Gastrocnemius medialis (tissue), 4 donors: ENCODE data around the gene CMBL.

ENCODE experiments used
- CTCF ChIP-seq, 5 experiments: fragments of 450-650 bp in 3 of 5; fragments of 200-600 bp in 2 of 5; sonication (generic) in 2 of 5; IDR thresholded peaks in 4 of 5; conservative IDR thresholded peaks in 1 of 5; 1 replicate in 4 of 5; 2 replicates in 1 of 5; pipeline ENCODE4 v1.5.1; 2016 to 2019; ENCODE audit warnings: antibody characterized with exemption in 5 of 5, mild to moderate bottlenecking in 3 of 5, moderate library complexity in 3 of 5
- POLR2A ChIP-seq, 2 donors: fragments of 450-650 bp; IDR thresholded peaks; one replicate each; pipeline ENCODE4 v1.6.1; 2017; ENCODE audit warnings: antibody characterized with exemption in 2 of 2, mild to moderate bottlenecking in 2 of 2, moderate library complexity in 2 of 2

DNA sequence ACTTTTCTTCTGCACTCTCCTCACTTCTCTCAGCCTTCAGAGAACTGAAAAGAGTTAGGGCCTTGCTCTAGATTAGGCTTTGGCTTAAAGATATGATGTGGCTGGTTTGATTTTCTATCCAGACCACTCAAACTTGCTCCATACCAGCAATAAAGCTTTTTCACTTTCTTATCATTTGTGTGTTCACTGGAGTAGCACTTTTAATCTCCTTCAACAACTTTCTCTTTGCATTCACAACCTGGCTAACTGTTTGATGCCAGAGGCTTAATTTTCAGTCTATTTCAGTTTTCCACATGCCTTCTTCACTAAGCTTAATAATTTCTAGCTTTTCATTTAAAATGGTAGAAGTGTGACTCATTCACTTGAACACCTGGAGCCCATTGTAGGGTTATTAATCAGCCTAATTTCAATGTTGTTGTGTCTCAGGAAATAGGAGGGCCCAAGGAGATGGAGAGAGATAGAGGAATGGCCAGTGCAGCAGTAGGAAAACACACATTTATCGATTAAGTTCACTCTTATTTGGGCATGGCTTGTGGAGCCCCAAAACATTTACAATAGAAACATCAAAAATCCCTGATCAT lies 64.0 kb downstream of the CMBL start:
- no peak for TF ChIP-seq CTCF (IDR thresholded peaks at IDR 0.05 in 4 of 5, conservative IDR thresholded peaks at IDR 0.05 in 1 of 5)
- no peak for TF ChIP-seq POLR2A (IDR thresholded peaks at IDR 0.05)
